ENCODE data around the gene TMPRSS11A.

GRCh38 chr4:67899096-67899495 lies 64.2 kb downstream of the TMPRSS11A start:
- no peak for TF ChIP-seq CTCF (IDR thresholded peaks at IDR 0.05; ENCODE audit: low read depth, low read length)
- no peak for TF ChIP-seq EZH2phosphoT487 (IDR thresholded peaks at IDR 0.05; ENCODE audit: low read depth)
